GM21447 (cell line): Measurements from ENCODE around the gene G6PC2.
"Not testable (repeated sequence)": the region's sequence is repeated elsewhere in the genome, so short reads cannot be mapped to it uniquely, and the experiment has no call there.

Experiments used
- ATAC-seq: cut with Tn5 transposase; IDR thresholded peaks from one replicate; pipeline ENCODE4 v1.9.1; 2021; ENCODE audit not compliant: unreplicated experiment

The G6PC2 gene

GRCh38 chr2:168903888-168904287 is 2.8 kb downstream of the G6PC2 start:
- ATAC-seq, result no peak

- ATAC-seq, result no peak
Observed at GRCh38 chr2:168904358-168904757, 3.3 kb downstream of the G6PC2 start.

- no peak for ATAC-seq
Observed at GRCh38 chr2:168907940-168908662, 7.0 kb downstream of the G6PC2 start.

DNA sequence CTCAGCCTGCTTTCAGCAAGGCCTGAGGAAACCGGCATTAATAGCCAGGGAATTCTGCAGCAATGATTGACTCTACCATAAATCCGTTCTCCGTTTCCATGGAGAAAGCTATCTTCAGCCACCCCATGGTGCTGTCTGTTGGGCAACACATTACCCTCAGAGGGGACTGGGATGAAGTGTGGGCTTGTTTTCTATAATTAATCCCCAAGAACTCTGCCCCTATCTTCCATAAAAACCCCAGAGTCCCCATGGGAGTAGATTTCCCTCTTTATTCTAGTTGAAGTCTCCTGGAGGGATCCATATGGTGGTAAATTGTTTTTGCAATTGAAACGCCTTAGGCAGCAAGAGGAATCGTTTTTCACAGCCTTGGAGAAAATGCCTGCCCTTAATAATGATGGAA is 9.2 kb downstream of the G6PC2 start:
- no peak for ATAC-seq

- ATAC-seq, result no peak
Observed at GRCh38 chr2:168912466-168912865, 11.4 kb downstream of the G6PC2 start.

GRCh38 chr2:168912901-168913369 is 11.8 kb downstream of the G6PC2 start:
- ATAC-seq, result no peak

- no peak for ATAC-seq
Observed at GRCh38 chr2:168913495-168913894, 12.4 kb downstream of the G6PC2 start.

GRCh38 chr2:168915441-168916330 is 14.6 kb downstream of the G6PC2 start:
- no peak for ATAC-seq

GRCh38 chr2:168916331-168916675 is 15.2 kb downstream of the G6PC2 start:
- ATAC-seq, result no peak

- no peak for ATAC-seq
Observed at GRCh38 chr2:168920504-168921157, 19.5 kb downstream of the G6PC2 start.

DNA sequence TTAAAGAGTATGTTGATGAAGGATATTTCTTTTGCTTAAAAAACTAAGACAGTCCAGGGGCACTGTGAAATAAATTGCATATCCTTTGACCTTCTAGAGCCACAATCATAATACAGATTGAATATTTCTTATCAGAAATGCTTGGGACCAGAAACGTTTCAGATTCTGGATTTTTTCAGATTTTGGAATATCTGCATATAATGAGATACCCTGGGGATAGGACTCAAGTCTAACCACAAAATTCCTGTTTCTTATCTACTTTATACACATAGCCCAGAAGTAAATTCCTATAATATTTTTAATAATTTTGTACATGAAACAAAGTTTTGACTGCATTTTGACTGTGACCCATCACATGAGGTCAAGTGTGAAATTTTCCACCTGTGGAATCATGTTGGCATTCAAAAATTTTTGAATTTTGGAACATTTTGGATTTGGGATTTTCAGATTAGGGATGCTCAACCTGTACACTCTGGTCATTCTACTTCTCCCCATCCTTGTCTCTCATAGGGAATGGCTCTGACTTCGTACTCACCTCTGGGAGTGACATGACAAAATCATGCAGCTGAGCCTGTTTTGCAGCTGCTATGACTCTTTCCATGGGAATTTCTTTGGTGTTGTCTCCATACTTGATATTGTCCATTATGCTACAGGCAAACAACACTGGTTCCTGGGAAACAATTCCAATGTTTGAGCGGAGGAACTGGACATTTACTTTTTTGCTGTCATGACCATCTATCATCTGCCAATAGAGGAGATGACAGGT is 25.7 kb downstream of the G6PC2 start:
- ATAC-seq, result no peak

GRCh38 chr2:168928113-168928831 is 27.2 kb downstream of the G6PC2 start:
- no peak for ATAC-seq

GRCh38 chr2:168929031-168929430 is 27.9 kb downstream of the G6PC2 start:
- no peak for ATAC-seq

- no peak for ATAC-seq
Observed at GRCh38 chr2:168930242-168930641, 29.2 kb downstream of the G6PC2 start.

DNA sequence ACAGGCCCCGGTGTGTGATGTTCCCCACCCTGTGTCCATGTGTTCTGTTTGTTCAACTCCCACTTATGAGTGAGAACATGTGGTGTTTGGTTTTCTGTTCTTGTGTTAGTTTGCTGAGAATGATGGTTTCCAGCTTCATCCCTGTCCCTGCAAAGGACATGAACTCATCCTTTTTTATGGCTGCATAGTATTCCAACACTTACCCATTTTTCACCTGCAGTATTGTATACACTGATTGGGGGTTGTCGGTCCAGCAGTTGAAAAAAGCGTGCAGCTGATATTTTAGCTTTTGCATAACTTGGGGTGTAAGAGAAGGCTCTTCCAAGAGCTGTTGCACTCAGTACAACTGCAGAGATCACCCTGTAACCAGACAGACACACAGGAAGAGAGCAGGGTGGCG is 31.1 kb downstream of the G6PC2 start:
- not testable (repeated sequence) for ATAC-seq

DNA sequence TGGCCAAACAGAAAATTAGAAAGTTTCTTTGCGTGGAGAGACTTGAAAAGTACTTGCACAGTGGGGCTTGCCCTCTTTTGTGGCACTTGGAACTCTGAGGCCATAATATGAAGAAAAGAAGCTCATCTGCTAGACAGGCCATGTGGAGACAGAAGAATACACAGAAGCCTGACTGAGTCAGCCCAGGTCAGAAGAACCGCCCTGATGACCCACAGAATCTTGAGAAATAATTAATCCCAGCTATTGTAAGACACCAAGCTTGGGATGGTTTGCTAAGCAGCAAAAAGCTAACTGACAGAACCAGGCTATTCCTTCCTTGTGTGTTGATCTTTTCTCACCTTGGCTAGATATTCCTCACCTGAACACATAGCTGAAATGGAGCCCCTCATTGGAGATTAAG is 33.7 kb downstream of the G6PC2 start:
- no peak for ATAC-seq

- no peak for ATAC-seq
Observed at GRCh38 chr2:168935810-168936581, 34.9 kb downstream of the G6PC2 start.

- ATAC-seq, result no peak
Observed at GRCh38 chr2:168939061-168939460, 38.0 kb downstream of the G6PC2 start.

DNA sequence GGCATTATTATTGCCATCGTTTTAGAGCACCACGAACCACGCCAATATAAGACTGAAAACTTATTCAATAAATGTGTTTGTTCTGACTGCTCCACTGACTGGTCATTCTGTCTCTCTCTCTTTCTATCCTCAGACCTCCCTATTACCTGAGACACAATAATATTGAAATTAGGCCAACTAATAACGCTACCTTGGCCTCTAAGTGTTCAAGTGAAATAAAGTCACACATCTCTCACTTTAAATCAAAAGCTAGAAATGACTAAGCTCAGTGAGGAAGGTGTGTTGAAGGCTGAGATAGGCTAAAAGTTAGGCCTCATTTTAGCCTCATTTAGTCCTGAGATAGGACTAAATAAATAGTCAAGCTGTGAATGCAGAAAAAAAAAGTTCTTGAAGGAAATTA is 38.8 kb downstream of the G6PC2 start:
- no peak for ATAC-seq

DNA sequence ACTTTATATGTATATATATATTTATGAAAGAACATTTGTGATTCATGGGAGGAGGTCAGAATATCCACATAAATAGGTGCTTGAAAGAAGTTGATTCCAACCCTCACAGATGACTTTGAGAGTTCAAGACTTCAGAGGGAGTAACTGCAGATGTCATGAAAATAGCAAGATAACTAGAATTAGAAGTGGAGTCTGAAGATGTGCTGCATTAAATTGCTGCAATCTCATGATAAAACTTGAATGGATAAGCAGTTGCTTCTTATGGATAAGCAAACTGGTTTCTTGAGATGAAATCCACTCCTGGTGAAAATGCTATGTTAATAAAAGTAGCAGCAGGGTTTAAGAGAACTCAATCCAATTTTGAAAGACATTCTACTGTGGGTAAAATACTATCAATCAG is 40.2 kb downstream of the G6PC2 start:
- ATAC-seq, result no peak
